Activated CD8-positive, alpha-beta memory T cell treated with anti-CD3 and anti-CD28 coated beads for 36 hours (primary cell): ENCODE data around the gene CTCF. TPM values are rescaled to one million over a fixed set of nuclear protein-coding genes. Genes with fewer than 3 reads are reported as not detected.

ENCODE experiments used
- CTCF ChIA-PET: fragments of 350-600 bp; sonication (Branson Sonifier 250); formaldehyde crosslinking; loops from one replicate; lab custom pipeline; 2021; ENCODE audit warnings: antibody characterized with exemption; lab: Charles Lee
- POLR2A ChIA-PET: fragments of 350-600 bp; sonication (Branson Sonifier 250); formaldehyde crosslinking; loops from one replicate; lab custom pipeline; 2021; ENCODE audit warnings: antibody characterized with exemption; lab: Charles Lee
- total RNA-seq, 2 experiments: library from RNA; stranded (reverse); gene quantifications; one replicate each; pipeline ENCODE4 v1.2.3, GENCODE V29; 2021

Gene CTCF
- total RNA-seq = 10 to 100 TPM; 54.2 to 55.1 TPM

- ChIA-PET CTCF (interaction anchor here (0.7 to 4.3 kb wide), 18 partner anchors 8 to 254 kb away, joined by 3 to 33 read pairs (median 4); partner anchors contain the start of genes ACD, CARMIL2 and PARD6A), POLR2A (interaction anchor here (0.7 to 3.5 kb wide), 7 partner anchors 15 to 370 kb away, joined by 3 to 19 read pairs (median 9); partner anchors contain the start of genes ACD and CARMIL2)
These were observed at the start of gene CTCF for GRCh38 chr16:67562526-67562917. TSS of gene CTCF (plus strand) at chr16:67562526. CDS start at chr16:67610833, 48,307 bp downstream.

- POLR2A ChIA-PET = interaction anchor here (0.9 kb wide), 1 partner anchor 146 kb away, joined by 3 read pairs; the partner anchor contains the start of gene ACD
- CTCF ChIA-PET = interaction anchor here (0.6 to 3.7 kb wide), 13 partner anchors 9 to 548 kb away, joined by 3 to 26 read pairs (median 8); partner anchors contain the start of genes ATP6V0D1 and CARMIL2
These were observed 48.4 kb upstream of the CTCF start for GRCh38 chr16:67513892-67514291.

- CTCF ChIA-PET = interaction anchor here (0.6 to 3.7 kb wide), 12 partner anchors 9 to 526 kb away, joined by 3 to 26 read pairs (median 8); partner anchors contain the start of genes ATP6V0D1 and CARMIL2
- POLR2A ChIA-PET = interaction anchor here (0.9 kb wide), 1 partner anchor 146 kb away, joined by 3 read pairs; the partner anchor contains the start of gene ACD
These were observed 47.9 kb upstream of the CTCF start for GRCh38 chr16:67514382-67514828.

- ChIA-PET POLR2A (no interaction called here), CTCF (interaction anchor here (0.6 to 3.7 kb wide), 7 partner anchors 22 to 812 kb away, joined by 3 to 26 read pairs (median 3); partner anchors contain the start of gene CARMIL2)
These were observed 45.8 kb upstream of the CTCF start for GRCh38 chr16:67516296-67517154.

- ChIA-PET POLR2A (no interaction called here), CTCF (interaction anchor here (0.8 to 1.4 kb wide), 3 partner anchors 22 to 128 kb away, joined by 3 to 5 read pairs (median 3); partner anchors contain the start of gene CARMIL2)
These were observed 45.2 kb upstream of the CTCF start for GRCh38 chr16:67517155-67517445.

- POLR2A ChIA-PET = no interaction called here
- CTCF ChIA-PET = interaction anchor here (0.8 to 1.4 kb wide), 3 partner anchors 23 to 127 kb away, joined by 3 to 5 read pairs (median 3); partner anchors contain the start of gene CARMIL2
These were observed 44.5 kb upstream of the CTCF start for GRCh38 chr16:67517661-67518423.

- CTCF ChIA-PET = interaction anchor here (0.7 to 3.1 kb wide), 2 partner anchors 38 to 40 kb away, joined by 3 to 20 read pairs; partner anchors contain the start of gene ATP6V0D1
These were observed 43.6 kb upstream of the CTCF start for GRCh38 chr16:67518676-67519075.

GRCh38 chr16:67519242-67519641 is 43.1 kb upstream of the CTCF start:
- ChIA-PET CTCF (interaction anchor here (0.6 to 3.1 kb wide), 3 partner anchors 38 to 44 kb away, joined by 3 to 20 read pairs (median 3); partner anchors contain the start of gene ATP6V0D1), POLR2A (no interaction called here)

More at GRCh38 chr16:67518676-67519075, 43.6 kb upstream of the CTCF start:
- POLR2A ChIA-PET = no interaction called here

- ChIA-PET CTCF (interaction anchor here (0.6 to 3.8 kb wide), 52 partner anchors 9 to 564 kb away, joined by 3 to 50 read pairs (median 5); partner anchors contain the start of genes ACD, ATP6V0D1, C16orf86 and CARMIL2), POLR2A (interaction anchor here (0.5 to 1.4 kb wide), 5 partner anchors 16 to 644 kb away, joined by 3 to 17 read pairs (median 4); partner anchors contain the start of genes ACD and CARMIL2)
These were observed 41.1 kb upstream of the CTCF start for GRCh38 chr16:67521095-67521804.

- ChIA-PET POLR2A (interaction anchor here (0.6 kb wide), 1 partner anchor 355 kb away, joined by 4 read pairs; no protein-coding TSS in a partner anchor), CTCF (interaction anchor here (0.6 to 2.8 kb wide), 3 partner anchors 12 to 214 kb away, joined by 3 to 8 read pairs (median 3); partner anchors contain the start of gene CARMIL2)
These were observed 37.0 kb upstream of the CTCF start for GRCh38 chr16:67525176-67525860.

- ChIA-PET CTCF (interaction anchor here (0.7 to 2.8 kb wide), 3 partner anchors 11 to 119 kb away, joined by 3 to 8 read pairs (median 3); partner anchors contain the start of gene CARMIL2), POLR2A (no interaction called here)
These were observed 36.1 kb upstream of the CTCF start for GRCh38 chr16:67526149-67526791.

- CTCF ChIA-PET = interaction anchor here (1.5 to 2.0 kb wide), 2 partner anchors 46 to 101 kb away, joined by 3 to 9 read pairs; partner anchors contain the start of gene ATP6V0D1
- POLR2A ChIA-PET = interaction anchor here (0.7 to 1.2 kb wide), 2 partner anchors 9 to 27 kb away, joined by 3 read pairs; no protein-coding TSS in a partner anchor
These were observed 34.0 kb upstream of the CTCF start, which contains the start of gene RIPOR1 for GRCh38 chr16:67528222-67528869. TSS of gene RIPOR1 (plus strand) at chr16:67528829. CDS start at chr16:67538447, 9,618 bp downstream.

GRCh38 chr16:67528870-67529581 is 33.3 kb upstream of the CTCF start:
- POLR2A ChIA-PET = interaction anchor here (0.7 to 1.2 kb wide), 2 partner anchors 9 to 27 kb away, joined by 3 read pairs; no protein-coding TSS in a partner anchor
- CTCF ChIA-PET = interaction anchor here (0.6 to 2.0 kb wide), 8 partner anchors 8 to 657 kb away, joined by 3 to 18 read pairs (median 3); partner anchors contain the start of genes ATP6V0D1 and CTCF

GRCh38 chr16:67529582-67530012 is 32.7 kb upstream of the CTCF start:
- CTCF ChIA-PET = interaction anchor here (0.6 to 2.0 kb wide), 8 partner anchors 9 to 656 kb away, joined by 3 to 18 read pairs (median 3); partner anchors contain the start of genes ATP6V0D1 and CTCF
- POLR2A ChIA-PET = no interaction called here
